ENCODE data around the gene IL1B. TPM values are rescaled to one million over a fixed set of nuclear protein-coding genes. Genes with fewer than 3 reads are reported as not detected.

Gene IL1B
- polyA plus RNA-seq, 1 of the 3 experiments (the other 2 are of a cell fraction) = 0.25 TPM

- ChIA-PET POLR2A (interaction anchor here (0.5 kb wide), 1 partner anchor 9 kb away, joined by 3 read pairs; no protein-coding TSS in a partner anchor), CTCF (no interaction called here)
- no peaks in the 10 kb centered on the region for H4K20me1 ChIP-seq (ENCODE audit: insufficient read depth)
- no peaks in the 10 kb centered on the region for H3K79me2 ChIP-seq (ENCODE audit: insufficient read depth)
- H2AFZ ChIP-seq (ENCODE audit: low read depth) = no peak overlapping the region
- no peak overlapping the region for H3K4me3 ChIP-seq (ENCODE audit: low read depth in 2 of 2, low read length in 1 of 2)
- no peaks in the 10 kb centered on the region for H3K36me3 ChIP-seq (replicated peaks in 1 of 2; ENCODE audit: control insufficient read depth in 1 of 2, insufficient read depth in 2 of 2, low read length in 1 of 2)
- no peaks in the 10 kb centered on the region for H3K9me2 ChIP-seq
- H3K4me1 ChIP-seq (ENCODE audit: control insufficient read depth in 1 of 2, insufficient read depth in 2 of 2, low read depth in 1 of 2, low read length in 1 of 2) = 0 out of 4 replicates have a peak, but pooled peaks cover 0 to 3% of the 10 kb centered on the region in 2 experiments
- H3K27me3 ChIP-seq (ENCODE audit: insufficient read depth) = no peaks in the 10 kb centered on the region
- H3K9ac ChIP-seq = no peak overlapping the region
- WGBS (ENCODE audit: low lambda C conversion rate) = 62% methylated on average over 1 of the region's 1 CpG
- H3K27ac ChIP-seq (ENCODE audit: low read depth in 2 of 2, low read length in 1 of 2) = no peak overlapping the region
- TF ChIP-seq SIN3A (IDR thresholded peaks at IDR 0.05; ENCODE audit: borderline replicate concordance, low read depth, low read length) (no peak), RFX5 (IDR thresholded peaks at IDR 0.05; ENCODE audit: low read length) (no peak), USF2 (IDR thresholded peaks at IDR 0.05; ENCODE audit: borderline replicate concordance, low read depth, low read length) (no peak), NFIC (IDR thresholded peaks at IDR 0.05; ENCODE audit: borderline replicate concordance) (no peak), RXRA (IDR thresholded peaks at IDR 0.05; ENCODE audit: borderline replicate concordance, low read depth) (no peak), FOXM1 (IDR thresholded peaks at IDR 0.05; ENCODE audit: low read depth) (no peak), RAD21 (IDR thresholded peaks at IDR 0.05; ENCODE audit: low read length) (no peak)
- no peak for DNase-seq
- no peak overlapping the region for H3K4me2 ChIP-seq
- peaks cover 4% of the 10 kb centered on the region for H3F3A ChIP-seq (replicated peaks; ENCODE audit: insufficient read depth)
- no peaks in the 10 kb centered on the region for H3K9me3 ChIP-seq
These were observed 47.4 kb downstream of the IL1B start for GRCh38 chr2:112789186-112789585.

DNA sequence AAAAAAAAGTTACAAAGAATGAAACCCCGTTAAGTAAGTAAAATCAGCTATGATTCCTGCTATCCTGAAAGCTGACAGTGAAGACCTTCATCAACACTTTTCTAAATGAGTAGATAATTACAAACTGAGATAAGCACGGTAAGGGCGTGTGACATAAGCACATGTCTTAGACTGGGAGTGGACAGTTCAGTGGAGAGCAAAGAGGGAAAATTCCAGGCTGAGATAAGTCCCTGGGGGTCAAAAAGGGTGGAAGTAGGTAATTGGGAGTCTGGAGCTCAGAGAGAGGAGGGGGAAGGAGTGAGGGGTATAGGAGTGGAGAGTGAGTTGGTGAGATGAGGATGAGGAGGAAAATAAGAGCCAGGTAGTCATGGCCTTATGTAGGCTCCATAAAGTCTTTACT is 47.9 kb downstream of the IL1B start:
- Histone ChIP-seq H4K20me1 (ENCODE audit: insufficient read depth) (no peaks in the 10 kb centered on the region), H3K36me3 (replicated peaks in 1 of 2; ENCODE audit: control insufficient read depth in 1 of 2, insufficient read depth in 2 of 2, low read length in 1 of 2) (no peaks in the 10 kb centered on the region), H3K4me1 (ENCODE audit: control insufficient read depth in 1 of 2, insufficient read depth in 2 of 2, low read depth in 1 of 2, low read length in 1 of 2) (no peaks in the 10 kb centered on the region), H3K9ac (no peak overlapping the region), H3K4me3 (ENCODE audit: low read depth in 2 of 2, low read length in 1 of 2) (no peak overlapping the region), H3K9me2 (no peaks in the 10 kb centered on the region), H3K4me2 (no peak overlapping the region), H3F3A (replicated peaks; ENCODE audit: insufficient read depth) (peaks cover under 1% of the 10 kb centered on the region), H3K27me3 (ENCODE audit: insufficient read depth) (no peaks in the 10 kb centered on the region), H3K79me2 (ENCODE audit: insufficient read depth) (no peaks in the 10 kb centered on the region), H2AFZ (ENCODE audit: low read depth) (no peak overlapping the region), H3K27ac (ENCODE audit: low read depth in 2 of 2, low read length in 1 of 2) (no peak overlapping the region), H3K9me3 (no peaks in the 10 kb centered on the region)
- no peak for TF ChIP-seq TEAD4 (IDR thresholded peaks at IDR 0.05; ENCODE audit: borderline replicate concordance, insufficient read depth)
- TF ChIP-seq EP300 (IDR thresholded peaks at IDR 0.05; ENCODE audit: borderline replicate concordance in 1 of 2, low read depth in 1 of 2, low read length in 1 of 2) = no peak
- TF ChIP-seq TAF1 (IDR thresholded peaks at IDR 0.05; ENCODE audit: borderline replicate concordance, low read depth, low read length) = no peak
- no peak for TF ChIP-seq ZBTB33 (IDR thresholded peaks at IDR 0.05; ENCODE audit: borderline replicate concordance, low read depth)
- no peak for TF ChIP-seq MXI1 (IDR thresholded peaks at IDR 0.05; ENCODE audit: low read depth, low read length)
- no peak for TF ChIP-seq JUND (IDR thresholded peaks at IDR 0.05)
- TF ChIP-seq GABPA (IDR thresholded peaks at IDR 0.05; ENCODE audit: low read depth) = no peak
- TF ChIP-seq YY1 (IDR thresholded peaks at IDR 0.05; ENCODE audit: low read depth) = no peak
- TF ChIP-seq NFIC (IDR thresholded peaks at IDR 0.05; ENCODE audit: borderline replicate concordance) = no peak
- no peak for TF ChIP-seq USF2 (IDR thresholded peaks at IDR 0.05; ENCODE audit: borderline replicate concordance, low read depth, low read length)
- TF ChIP-seq SIN3A (IDR thresholded peaks at IDR 0.05; ENCODE audit: borderline replicate concordance, low read depth, low read length) = no peak
- TF ChIP-seq SMC3 (IDR thresholded peaks at IDR 0.05; ENCODE audit: low read depth, low read length) = no peak
- no peak for TF ChIP-seq CHD2 (IDR thresholded peaks at IDR 0.05; ENCODE audit: low read length, partially characterized antibody)
- TF ChIP-seq FOXM1 (IDR thresholded peaks at IDR 0.05; ENCODE audit: low read depth) = no peak
- no peak for TF ChIP-seq RAD21 (IDR thresholded peaks at IDR 0.05; ENCODE audit: low read length)
- TF ChIP-seq FOSL2 (IDR thresholded peaks at IDR 0.05; ENCODE audit: borderline replicate concordance, low read depth) = no peak
- TF ChIP-seq MEF2A (IDR thresholded peaks at IDR 0.05; ENCODE audit: borderline replicate concordance, low read depth) = no peak
- ChIA-PET CTCF (no interaction called here), POLR2A (interaction anchor here (0.5 kb wide), 1 partner anchor 8 kb away, joined by 3 read pairs; no protein-coding TSS in a partner anchor)
- WGBS (ENCODE audit: low lambda C conversion rate) = 39% methylated on average over 3 of the region's 3 CpGs
- no peak for DNase-seq
